HK-2 (cell line): ENCODE measurements around the gene HABP4.
"Not testable (repeated sequence)": the region's sequence is repeated elsewhere in the genome, so short reads cannot be mapped to it uniquely, and the experiment has no call there.

Experiments
- DNase-seq: peaks from one replicate; pipeline ENCODE4 v3.0.0-alpha.2; 2018; ENCODE audit not compliant: unreplicated experiment

Gene HABP4

DNA sequence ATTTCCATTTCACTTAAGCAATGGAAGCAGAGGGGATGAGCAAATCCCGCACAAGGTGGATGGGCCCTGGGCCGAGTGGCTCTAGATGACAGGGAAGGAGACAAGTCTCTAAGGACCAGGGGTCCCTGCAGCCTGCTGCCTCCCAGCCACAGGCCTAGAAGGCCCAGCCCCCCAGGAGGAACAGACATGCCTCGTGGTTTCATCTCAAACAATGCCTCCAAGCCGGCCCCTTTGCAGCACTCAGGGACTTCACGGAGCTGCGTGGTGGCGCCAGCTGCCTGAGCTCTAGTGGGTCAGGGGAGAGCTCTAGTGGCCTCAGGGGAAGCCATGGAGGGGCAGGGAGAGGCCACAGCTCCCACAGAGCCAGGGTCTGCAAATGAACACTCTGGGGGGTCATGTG is 48.8 kb downstream of the HABP4 start:
- DNase-seq = no peak

DNA sequence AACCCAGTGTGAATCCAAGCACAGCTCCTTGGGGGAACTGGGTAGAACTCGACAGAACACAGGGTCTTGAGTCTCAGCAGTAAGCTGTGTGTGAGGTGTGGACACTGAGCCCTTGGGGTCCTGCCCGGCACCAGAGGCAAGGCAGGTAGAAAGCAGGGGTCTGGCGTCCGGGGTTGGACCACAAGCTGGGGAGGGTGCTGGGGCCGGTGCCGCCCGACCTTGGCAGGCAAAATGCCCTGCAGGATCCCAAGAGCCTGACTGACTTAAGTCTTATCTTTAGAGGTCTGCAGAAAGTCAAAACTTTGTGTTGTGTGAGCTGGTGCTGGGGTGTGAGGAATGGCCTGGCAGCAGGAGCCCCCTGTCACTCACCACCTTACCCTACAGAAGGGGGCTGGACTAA is 49.3 kb downstream of the HABP4 start:
- DNase-seq = no peak

DNA sequence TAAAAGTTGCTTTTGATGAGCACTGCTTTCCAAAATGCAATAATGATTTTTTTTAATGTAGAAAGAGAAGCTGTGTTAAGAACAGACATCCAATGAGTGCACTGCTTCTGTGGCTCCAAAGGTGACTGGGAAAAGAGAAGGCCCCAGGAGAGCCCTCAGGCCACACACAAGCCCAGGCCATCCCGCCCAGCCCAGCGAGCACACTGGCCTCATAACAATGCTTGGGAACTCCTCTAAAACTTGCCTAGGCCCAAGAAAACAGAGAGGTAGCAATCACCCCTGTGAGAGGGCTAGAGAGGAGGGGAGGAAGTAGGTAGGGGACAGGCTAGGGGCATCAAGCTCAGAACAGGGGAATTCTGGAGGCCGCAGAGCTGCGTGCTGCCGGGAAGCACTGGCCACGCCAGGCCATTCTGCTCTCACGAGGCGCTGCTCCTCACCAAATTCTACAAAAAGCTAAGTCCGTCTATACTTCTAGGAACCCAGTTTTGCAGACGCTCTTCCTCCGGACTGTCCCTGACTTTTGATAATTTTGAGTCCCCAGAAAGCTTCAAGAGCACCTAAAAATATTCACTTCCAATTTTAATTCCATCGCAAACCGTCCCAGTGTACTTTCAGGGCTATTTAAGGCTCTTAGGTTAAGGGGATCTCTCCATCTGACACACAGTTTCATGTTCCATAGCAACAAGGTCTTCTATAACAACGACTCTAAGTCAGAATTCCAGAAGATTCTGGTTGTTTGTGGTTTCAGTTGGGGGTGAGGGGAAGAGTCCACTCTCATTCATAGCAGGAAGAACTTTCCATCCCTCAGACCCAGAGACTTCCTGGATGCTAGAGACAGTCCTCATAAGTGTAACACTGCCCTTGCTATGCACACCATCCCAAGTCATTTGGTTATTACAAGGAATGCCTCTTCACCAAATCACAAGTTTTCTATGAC is 51.0 kb downstream of the HABP4 start:
- no peak for DNase-seq

DNA sequence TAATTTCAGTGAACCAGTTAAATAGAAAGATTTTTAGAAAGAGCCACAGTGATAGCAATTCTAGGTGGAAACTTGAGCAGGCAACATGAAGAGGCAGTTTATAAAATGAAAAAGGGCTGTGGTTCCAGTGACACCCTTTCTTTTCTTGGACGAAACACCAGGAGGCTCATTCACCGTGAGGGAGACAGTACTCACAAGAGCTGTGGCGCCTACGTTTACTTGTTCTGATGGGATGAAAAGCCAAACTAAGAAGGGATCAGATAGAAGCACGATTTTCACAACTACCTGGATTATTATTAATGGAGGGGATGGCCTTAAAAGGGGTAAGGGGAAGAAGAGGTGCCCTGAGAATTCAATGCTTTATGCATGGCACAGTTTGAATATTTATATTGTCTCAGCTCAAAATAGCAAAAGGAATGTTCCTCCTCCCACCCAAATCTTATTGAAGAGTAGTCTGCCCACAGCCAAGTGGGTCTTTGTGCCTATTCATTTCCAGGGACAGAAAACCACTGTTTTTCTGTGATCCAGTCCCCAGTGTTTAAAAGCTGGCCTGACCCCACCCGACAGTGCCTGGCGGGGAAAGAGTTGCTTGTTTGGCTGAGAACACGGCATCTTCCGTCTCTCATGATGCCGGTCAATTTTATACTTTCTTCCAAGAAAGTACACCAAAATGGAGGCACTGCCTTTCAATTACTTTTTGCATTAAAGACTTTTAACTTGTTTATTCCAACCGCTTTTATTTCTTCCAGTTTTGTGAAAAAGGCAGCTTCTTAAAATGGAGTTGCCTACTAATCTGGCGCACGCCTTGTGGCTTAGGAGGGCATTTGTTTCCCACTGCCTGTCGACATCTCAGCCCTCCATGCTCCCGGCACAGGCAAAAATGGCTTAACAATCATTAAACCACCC is 51.9 kb downstream of the HABP4 start:
- DNase-seq = no peak

DNA sequence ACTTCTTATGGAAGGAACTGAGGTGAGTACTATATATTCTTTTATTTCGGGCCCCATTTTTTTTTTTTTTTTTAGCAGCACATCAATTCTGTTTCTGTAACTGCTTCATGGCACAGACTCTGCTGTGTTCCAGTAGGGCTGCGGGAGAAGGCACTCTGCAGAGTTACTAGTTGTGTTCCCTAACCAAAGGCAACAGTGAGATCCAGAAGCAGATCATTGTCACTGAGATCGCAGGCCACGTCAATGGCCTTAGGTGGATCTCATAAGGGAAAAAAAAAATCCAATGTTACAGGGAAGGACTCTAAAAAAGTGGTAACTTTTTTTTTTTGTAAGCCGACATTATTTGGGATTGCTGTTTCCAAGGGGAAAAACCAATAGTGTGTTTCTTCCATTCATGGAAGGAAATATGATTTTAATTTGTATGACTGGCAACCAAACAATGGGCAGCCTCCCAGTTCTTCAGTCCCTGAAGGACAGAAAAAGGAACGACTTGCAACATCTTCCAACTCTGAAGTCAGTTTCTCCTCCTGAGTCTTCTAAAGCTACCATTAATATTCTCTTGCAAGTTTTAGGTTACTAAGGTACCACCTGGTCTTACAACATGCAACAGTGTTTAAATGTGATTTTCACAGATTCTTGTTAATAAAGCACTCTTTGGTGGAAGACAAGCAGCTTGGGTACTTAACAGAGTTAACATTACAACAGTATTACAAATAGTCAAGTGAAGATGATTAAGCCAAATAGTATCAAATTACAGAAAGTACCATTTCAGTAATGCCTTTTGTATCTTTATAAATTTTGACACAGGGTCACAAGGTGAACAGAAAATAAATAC is 52.8 kb downstream of the HABP4 start:
- DNase-seq = no peak

DNA sequence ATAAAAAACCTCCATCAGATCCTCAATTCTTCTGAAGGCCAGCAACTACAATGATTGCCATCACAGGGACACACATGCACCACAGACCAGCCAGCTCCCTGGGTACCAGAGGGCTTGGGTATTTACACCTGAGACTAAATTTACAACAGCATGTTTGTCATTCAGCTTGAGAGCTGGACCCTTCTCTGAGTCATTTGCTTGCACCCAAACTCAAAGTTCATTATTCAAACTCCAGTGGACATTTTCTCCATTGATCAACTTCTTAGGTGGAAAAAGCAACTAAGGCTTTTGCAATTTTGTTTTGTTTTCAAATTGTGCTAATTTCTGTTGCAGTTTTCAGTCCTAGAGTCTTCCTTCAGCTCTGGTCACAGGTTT is 53.4 kb downstream of the HABP4 start:
- not testable (repeated sequence) for DNase-seq

DNA sequence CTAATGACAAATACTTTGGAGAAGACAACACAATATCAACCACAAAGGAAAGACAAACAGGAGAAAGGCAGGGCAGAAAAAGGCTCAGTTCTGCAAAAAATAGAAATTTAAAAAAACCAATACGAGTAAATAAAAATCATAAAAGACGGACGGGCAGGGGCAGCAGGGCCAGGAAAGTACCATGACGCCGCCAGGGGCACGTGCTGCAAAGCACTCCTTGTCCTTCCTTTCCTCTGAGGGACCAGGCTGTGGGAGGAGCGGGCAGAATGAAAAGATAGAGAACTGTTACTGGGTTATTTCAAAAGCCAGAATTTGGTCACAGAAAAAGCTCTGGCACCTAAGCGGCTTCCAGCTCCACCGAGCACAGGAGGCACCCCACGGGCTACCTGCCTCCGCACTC is 53.9 kb downstream of the HABP4 start:
- DNase-seq = no peak

DNA sequence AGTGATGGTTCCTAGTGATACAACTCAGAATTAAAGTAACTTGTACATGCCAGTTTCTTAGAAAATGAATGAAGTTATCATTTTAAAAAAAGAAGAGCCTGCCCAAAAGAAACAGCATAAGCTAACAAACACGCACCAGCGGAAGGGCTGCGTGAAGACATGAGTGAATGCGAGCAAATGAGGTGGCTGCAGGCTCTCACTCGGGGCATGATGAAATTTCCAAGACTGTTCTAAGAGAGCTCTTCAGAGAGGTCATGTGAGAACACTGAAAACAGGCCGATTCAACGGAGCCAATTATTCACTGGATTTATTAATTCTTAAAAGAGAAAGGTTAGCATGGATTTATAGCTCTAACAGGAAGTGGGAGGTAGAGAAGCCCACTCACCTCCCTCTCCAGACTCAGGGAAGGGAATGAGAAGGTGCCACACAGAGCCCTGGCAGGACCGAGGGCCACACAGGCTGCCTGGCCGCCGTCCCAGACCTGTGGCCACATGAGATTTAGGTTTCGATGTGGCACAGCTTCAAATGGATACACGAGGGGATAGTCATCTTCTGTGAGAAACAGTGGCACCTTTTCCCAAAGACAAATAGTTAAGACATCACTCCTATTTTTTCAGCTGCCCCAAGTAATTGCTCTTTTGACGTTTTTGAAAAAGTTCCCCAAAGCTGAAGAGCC is 55.5 kb downstream of the HABP4 start:
- no peak for DNase-seq

DNA sequence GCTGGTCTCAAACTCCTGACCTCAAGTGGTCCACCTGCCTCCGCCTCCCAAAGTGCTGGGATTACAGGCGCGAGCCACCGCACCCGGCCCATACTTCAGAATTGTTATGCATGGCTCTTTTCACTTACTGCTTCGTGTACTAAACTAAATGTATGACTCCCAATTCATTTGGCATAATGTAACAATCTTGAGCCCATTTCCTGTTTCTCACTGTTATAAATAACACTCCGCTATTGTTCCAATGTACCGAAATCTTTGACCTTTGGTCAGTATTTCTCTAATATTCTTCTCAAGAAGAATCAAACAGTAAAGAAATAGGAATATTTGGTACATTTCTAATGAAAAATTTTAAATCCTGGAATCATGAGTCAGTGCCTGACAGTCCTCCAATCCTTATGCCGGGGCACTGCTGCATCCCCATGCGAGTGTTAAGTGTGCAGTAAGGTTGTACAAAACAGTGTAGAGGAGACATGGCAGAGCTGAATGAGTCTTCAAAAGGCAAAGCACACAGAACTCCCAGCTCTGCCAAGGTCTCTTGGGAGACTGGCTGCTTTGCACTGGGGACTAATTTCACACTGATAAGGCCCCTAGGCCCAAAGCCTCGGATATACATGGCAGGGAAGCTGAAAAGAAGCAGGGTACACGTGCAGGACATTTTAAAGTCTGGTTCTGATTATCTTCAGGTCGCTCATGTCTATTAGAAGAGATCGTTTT is 58.4 kb downstream of the HABP4 start:
- no peak for DNase-seq

DNA sequence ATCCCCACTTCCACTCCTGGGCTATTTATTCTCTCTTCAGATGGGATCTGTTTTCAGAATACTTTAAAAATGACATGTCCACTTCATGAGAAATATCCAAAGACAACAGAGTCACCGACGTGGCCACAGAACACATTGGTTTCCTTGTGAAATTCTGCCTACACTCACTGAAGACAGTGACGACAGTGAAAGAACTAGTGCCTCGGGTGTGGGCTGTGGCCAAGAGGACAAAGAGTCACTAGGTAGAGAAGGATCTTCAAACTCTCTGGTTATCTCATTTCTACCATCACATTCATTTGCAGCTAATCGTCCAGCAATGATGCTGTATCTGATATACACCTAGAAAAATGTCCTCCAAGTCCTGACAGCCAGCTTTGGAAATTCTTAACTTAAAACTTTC is 59.1 kb downstream of the HABP4 start:
- no peak for DNase-seq

DNA sequence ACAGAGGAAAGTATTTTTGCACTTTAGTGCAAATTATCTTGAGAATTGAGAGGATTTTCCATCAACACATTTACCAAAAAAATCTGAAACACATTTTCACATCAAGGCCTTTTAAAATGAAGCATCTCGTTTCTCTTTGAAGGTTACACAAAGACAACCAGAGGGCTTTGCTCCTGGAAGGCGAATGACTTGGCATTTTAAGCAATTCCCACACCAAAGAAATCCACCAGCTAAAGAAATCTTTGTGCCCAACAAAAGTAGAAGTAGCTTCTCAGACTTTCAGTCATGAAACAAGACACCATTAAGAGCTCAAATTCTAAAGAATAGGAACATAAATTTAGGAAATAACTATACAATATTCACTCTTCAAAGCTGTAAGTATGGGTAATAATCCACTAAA is 59.9 kb downstream of the HABP4 start:
- no peak for DNase-seq

DNA sequence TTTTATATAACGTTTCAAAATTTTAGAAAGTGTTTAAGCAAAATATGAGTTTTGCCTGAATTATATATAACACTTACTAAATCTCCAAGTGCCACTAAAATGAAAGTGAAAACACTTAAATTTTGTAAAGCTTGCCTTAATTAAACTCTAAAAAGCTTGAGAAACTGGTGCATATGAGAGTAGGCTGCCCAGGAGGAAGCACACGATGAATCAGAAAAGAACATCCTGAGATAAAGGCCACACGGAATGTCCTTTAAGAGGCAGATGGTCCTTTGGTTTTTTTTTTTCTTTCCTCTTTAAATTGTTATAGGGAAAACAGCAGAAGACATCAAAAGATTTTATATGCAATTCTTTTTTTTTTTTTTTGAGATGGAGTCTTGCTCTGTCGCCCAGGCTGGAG is 60.3 kb downstream of the HABP4 start:
- DNase-seq = no peak

DNA sequence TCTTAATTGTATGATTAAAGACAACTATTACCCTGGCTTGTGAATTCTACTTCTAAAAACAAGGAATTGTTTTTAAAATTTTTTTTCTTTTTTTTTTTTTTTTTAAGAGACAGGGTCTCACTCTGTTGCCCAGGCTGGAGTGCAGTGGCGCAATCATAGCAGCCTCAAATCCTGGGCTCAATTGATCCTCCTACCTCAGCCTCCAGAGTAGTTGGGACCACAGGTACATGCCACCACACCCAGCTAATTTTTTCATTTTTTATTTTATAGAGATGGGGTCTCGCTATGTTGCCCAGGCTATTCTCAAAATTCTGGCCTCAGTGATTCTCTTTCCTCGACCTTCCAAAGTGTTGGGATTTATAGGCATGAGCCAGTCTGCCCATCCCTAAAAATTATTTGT is 62.3 kb downstream of the HABP4 start:
- no peak for DNase-seq

DNA sequence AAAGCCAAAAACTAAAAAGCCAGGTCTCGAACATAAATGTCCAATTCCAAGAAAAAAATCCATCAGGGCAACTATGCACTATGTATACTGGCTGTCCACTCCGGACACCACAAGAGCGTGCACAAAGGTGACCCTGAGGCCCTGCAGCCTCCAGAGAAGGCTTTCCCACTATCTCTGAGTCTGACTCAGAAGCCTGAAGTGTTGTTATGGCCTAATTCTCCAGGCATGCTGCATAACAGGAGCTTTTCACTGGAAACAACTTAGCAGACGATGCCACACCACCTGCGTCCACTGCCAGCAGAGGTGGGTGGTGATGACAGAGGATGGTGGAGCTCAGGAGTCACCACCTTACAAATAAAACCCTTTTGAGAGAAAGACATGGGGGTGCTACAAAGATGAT is 63.7 kb downstream of the HABP4 start:
- no peak for DNase-seq

DNA sequence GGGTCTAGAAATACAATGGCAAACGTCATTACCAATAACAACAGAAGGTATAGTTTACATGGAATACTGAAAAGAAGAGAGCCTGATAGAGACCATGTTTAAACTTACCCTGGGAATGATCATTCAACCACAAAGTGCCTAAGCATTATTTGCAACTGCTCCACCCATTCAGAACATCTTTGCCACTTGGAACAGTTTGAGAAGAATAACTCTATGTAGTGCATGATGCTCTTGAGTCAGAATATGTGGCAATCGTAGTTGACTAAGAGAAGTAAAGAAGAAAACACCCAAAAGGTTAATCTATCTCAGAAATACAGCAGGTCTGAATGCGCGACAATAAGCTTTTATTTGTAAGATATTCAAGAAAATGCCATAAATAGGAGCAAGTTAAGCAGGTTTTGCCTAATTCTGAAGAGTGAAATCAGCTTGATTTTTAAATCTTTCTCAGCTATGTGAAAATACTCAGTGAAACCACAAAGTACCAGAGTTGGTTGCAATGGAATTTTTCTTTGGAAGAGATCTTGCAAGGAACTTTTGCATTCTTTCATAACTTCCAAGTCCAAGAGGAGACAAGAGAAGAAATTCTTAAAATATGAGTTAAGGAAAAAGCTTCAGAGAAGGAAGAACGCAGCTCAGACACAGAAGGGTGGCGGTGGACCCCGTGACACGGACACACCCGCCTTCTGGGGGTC is 64.3 kb downstream of the HABP4 start:
- no peak for DNase-seq

DNA sequence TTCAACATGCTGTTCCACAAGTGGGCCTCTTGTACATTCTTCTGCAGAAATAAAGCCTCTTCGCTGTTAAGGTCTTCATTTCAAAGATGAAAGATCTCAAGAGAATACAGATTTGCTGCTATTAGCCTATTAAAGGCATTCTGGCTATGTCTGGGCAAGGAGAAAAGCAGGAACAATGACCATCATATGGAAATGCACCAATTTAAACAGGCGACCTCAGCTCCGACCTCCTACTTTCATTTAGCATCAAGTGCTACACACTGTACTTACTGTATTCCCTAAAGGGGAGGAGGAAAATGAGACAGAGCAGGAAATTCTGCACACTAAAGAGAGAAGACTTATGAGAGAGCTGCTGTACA is 64.8 kb downstream of the HABP4 start:
- DNase-seq = no peak

DNA sequence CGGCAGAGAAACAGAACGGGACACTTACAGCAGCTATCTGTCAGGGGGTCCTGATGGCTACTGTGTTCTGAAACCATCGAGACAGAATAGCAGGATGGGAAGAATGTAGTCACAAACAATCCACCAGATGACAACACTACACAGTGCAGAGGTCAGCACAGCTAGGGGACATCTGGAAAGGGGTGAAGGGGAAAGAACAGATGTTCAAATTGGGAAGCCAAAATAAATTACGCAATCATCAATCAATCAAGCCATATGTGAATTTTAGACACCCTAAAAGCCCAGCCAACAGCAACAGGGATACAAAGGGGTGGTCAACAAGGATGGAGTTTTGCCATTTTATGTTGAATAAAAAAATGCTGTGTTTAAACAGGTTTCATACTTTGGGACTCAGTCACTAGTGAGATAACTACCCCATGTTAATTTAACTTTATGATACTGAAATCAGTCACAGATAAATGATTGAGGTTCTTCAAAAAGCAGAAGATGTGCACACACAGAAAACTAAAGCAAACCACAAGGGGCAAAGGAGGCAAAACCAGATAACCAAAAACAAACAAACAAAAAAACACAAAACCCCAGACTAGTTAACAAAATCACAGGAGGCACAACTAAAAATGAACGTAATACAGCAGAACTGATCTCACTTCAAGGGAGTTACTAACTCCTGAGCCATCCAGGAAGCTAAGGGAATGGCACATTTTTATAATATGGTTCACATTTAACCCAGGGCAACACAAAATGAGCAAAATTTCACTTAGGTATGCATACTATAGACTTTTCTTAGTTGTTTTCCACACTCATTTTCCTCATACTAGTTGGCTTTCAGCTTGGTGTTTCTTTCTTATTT is 65.9 kb downstream of the HABP4 start:
- no peak for DNase-seq

DNA sequence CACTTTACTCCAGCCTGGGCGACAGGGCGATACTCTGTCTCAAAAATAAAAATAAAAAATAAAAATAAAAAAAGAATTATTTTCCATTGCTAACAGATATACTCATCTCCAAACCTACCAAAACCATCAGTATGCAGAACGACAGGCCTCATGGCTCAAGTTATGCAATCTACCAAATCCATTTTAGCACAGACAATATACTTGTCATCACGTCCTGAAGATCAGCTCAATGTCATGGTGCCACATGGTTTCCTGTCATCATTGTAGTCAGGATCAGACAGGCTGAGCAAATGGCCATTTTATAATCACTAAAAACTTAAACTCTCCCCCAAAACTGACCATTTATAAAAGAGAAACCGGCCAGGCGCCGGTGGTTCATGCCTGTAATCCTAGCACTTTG is 69.1 kb downstream of the HABP4 start:
- DNase-seq = no peak

DNA sequence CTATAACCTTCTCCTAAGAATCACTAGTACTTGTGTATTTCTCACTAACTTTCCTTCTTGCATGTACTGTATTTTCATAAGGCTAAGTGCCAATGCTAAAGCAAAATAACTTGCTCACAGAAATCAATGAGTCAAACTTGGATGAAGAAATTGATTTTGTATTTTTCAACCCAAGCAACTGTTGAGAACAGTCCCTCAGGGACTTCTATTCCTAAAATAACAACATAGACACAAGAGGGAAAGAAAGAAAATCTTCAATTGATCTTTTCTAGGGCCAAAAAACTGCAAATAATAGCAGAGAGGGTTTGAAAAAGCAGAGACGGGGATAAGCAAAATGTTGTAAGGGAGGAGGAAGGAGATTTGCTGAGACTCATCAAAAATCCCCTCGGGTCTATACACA is 69.8 kb downstream of the HABP4 start:
- DNase-seq = no peak
